GM13976 (cell line): ENCODE results near the gene ARHGAP23.

Experiments
- DNase-seq: peaks from one replicate; pipeline ENCODE4 v3.0.0; 2012; ENCODE audit warnings: low spot score
- in situ Hi-C: fragments of 300-500 bp; cut with MboI; formaldehyde crosslinking; loops from one replicate; pipeline ENCODE4 v1.12.0; 2022; ENCODE audit warnings: low sequenced_read_pairs, mixed read lengths, inconsistent platforms; ENCODE audit not compliant: unreplicated experiment
- TF ChIP-seq, protein P1 (sequence below): IDR thresholded peaks from 2 replicates; pipeline ENCODE4 v1.5.1; 2012; ENCODE audit warnings: borderline replicate concordance, mild to moderate bottlenecking; ENCODE audit not compliant: insufficient read depth; ENCODE audit errors: extremely low read depth, missing control alignments, control extremely low read depth

The ARHGAP23 gene

DNA sequence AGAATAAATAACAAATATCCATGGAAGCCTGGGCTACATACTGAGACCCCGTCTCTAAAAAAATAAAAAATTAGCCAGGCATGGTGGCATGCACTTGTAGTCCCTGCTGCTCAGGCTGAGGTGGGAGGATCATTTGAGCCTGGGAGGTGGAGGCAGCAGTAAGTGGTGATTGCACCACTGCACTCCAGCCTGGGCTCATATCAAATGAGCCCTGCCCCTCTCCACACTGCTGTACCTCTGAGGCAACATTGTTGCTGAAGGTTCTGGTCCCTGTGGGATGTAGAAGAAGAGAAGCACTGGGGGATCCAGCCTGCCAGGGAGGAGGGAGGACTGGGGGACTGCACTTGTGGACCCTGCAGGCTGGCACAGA is 11.4 kb upstream of the ARHGAP23 start:
- DNase-seq = no peak
- in situ Hi-C loops = no loop called here
- TF ChIP-seq, protein P1, sequence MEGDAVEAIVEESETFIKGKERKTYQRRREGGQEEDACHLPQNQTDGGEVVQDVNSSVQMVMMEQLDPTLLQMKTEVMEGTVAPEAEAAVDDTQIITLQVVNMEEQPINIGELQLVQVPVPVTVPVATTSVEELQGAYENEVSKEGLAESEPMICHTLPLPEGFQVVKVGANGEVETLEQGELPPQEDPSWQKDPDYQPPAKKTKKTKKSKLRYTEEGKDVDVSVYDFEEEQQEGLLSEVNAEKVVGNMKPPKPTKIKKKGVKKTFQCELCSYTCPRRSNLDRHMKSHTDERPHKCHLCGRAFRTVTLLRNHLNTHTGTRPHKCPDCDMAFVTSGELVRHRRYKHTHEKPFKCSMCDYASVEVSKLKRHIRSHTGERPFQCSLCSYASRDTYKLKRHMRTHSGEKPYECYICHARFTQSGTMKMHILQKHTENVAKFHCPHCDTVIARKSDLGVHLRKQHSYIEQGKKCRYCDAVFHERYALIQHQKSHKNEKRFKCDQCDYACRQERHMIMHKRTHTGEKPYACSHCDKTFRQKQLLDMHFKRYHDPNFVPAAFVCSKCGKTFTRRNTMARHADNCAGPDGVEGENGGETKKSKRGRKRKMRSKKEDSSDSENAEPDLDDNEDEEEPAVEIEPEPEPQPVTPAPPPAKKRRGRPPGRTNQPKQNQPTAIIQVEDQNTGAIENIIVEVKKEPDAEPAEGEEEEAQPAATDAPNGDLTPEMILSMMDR = no peak

GRCh38 chr17:38417210-38417951 is 10.9 kb upstream of the ARHGAP23 start:
- DNase-seq = no peak
- TF ChIP-seq, protein P1 = no peak
- in situ Hi-C loops = no loop called here

DNA sequence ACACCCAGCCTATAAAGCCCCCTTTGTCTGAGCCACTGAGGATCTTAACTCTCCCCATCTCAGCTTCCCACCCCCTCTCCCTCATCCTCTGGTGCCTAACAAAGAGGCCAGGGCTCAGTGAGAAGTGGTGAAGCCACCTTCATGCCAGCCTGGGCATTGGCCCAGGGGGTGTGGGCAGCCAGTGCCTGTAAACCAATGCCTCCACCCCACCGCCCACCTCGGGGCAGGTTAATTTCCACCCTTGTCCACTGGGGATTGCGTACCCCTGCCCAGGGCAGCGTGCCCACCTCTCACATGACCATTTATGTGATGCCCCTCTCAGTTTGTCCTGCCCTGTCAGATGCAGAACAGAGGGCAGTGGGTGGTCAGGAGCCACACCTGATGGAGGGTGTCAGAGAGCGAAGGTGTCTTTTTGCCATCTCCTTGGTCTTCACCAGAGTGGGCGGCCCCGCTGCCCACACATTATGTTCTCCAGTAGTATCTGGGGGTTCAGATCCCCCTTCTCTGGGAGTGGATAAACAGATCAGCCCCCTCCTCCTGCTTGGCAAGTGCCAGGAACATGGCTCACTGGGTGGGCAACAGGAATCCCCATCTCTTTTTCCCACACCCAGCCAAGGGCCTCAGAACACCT is 10.1 kb upstream of the ARHGAP23 start:
- no peak for DNase-seq
- in situ Hi-C loops = no loop called here
- TF ChIP-seq, protein P1 = no peak

DNA sequence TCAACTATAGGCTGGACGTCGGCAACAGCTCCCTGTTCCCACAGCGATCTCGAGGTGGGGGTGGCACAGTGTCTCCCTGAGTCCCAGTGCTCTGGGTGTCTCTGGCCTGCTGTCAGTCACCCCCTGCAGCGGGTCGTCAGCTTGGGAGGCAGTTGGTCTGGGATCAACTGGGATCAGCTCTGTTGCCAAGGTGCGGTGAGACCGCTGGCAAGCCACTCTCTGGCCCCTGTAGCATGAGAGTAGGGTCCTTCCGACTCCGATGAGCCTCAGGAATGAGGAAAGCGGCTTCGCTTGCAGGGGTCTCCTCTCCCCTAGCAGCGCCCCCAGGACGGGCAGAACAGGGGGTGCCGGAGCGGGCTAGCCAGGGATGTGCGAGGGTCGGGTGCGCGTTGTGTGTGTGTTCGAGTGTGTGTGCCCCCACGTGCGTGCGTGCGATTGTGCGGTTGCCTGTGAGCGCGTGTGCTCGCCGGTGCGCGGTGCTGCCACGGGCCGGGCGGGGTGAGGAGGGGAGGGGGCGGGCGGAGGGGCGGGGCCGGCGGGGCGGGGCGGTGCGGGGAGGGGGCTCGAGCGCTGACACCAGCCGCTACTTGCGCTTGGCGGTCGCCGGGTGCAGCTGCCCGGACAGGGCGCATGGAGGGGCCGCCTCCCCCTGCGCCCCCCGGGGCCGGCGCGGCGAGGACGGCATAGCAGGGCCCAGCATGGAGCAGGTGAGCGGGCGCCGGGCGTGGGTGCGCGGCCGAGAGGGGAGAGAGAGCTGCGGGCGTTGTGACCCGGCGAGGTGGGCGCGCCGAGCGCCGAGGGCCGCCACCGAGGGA is 9.4 kb upstream of the ARHGAP23 start:
- TF ChIP-seq, protein P1 = no peak
- in situ Hi-C loops = no loop called here
- DNase-seq = no peak

GRCh38 chr17:38419508-38419981 is 8.7 kb upstream of the ARHGAP23 start:
- TF ChIP-seq, protein P1 = no peak
- DNase-seq = no peak
- in situ Hi-C loops = no loop called here

DNA sequence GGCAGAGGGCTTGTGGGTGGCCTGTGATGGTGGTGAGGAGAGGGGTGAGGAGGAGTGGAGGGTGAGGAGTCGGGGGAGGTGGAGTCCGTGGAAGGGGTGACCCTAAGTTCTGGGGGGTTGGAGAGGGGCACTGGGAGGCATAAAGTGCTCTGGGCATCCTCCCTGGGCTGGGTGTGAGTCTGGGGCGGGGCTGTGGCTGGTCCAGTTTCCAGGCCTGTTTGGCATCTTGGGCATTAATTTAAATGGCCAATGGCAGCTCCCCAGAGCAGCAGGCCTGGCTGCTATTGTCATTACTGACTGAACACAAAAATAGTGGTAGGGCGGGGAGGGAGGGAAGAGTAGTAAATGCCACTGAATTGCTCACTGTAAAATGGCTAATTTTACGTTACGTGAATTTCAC is 7.7 kb upstream of the ARHGAP23 start:
- in situ Hi-C loops = no loop called here
- no peak for DNase-seq
- TF ChIP-seq, protein P1 = no peak
